NCI-H2227 treated with DMSO at 0.1 percent for 48 hours (cell line): ENCODE results near the gene FADS3.

Experiments
- DNase-seq: peaks from one replicate; lab custom pipeline; 2025; lab: John Stamatoyannopoulos, UW

Gene FADS3

DNA sequence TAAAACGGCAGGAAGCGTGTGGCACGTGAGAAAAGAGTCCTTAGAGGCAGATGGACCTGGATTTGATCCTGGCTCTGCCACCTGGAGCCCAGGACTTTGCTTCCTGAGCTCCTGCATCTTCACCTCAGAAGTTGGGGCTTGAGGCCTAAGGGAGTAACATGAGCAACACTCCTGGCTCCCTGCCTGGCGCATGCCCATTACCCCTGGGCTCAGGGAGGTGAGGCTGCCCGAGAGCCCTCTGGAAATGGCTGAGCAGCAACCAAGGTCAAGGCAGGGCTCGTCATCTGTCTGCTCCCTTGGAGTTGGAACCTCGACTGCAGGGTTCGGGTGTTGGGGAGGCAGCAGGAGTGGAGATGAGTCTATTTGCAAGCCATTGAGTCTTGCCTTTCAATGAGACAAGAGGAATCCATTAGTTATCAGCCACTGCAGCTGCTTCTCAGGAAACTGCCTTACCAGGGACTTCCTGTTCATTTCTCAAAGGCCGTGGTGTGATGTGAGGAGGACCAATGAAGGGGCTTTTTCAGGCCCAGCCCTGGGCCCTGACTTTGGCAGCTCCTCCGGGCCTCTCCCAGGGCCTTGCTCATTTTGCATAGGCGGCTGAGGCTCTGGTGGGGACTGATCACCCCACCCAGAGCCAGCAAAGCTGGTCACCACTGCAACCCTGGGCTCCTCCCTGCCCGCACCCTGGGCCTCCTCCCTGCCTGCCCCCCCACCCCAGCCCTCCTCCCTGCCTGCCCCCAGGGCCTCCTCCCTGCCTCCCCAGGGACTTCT lies 56.9 kb downstream of the FADS3 start:
- no peak for DNase-seq

GRCh38 chr11:61833926-61834277 lies 57.4 kb downstream of the FADS3 start:
- no peak for DNase-seq

DNA sequence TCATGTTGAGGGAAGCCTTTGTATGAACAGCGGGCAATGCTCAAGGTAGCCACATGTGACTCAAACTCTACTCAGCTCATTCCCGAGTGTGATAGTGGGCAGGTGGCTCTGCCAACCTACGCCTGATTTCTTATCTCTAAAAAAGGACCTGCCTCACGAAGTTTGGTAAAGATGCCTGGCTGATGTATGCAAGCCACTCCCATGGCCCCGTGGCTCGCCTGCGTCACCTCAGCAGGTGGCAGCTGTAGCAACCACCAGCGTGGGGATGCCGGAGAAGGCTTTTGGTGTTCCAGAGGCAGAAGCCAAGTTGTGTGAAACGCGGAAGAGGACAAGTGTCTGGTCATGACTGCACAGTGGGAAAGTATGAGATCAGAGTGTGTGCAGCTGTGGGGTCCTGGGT lies 57.9 kb downstream of the FADS3 start:
- no peak for DNase-seq

DNA sequence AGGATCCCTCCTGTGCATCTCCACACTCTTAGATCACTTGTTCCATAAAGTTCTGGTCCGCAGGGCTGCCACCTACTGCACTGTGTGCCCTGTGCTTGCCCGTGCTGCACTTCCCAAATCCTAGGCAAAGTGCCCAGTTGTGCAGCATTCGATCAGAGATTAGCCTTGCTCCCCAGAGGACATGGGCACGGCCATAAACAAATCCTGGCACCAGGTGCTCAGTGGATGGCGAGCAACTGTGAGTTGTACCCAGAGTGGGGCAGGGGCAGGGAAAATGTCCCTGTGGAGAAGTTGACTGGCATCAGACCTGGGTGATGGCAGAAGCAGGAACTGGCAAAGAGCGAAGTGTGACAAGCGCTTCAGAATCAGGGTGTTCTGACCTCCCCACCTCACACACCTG lies 58.6 kb downstream of the FADS3 start:
- no peak for DNase-seq

GRCh38 chr11:61832207-61832606 lies 59.1 kb downstream of the FADS3 start:
- no peak for DNase-seq

DNA sequence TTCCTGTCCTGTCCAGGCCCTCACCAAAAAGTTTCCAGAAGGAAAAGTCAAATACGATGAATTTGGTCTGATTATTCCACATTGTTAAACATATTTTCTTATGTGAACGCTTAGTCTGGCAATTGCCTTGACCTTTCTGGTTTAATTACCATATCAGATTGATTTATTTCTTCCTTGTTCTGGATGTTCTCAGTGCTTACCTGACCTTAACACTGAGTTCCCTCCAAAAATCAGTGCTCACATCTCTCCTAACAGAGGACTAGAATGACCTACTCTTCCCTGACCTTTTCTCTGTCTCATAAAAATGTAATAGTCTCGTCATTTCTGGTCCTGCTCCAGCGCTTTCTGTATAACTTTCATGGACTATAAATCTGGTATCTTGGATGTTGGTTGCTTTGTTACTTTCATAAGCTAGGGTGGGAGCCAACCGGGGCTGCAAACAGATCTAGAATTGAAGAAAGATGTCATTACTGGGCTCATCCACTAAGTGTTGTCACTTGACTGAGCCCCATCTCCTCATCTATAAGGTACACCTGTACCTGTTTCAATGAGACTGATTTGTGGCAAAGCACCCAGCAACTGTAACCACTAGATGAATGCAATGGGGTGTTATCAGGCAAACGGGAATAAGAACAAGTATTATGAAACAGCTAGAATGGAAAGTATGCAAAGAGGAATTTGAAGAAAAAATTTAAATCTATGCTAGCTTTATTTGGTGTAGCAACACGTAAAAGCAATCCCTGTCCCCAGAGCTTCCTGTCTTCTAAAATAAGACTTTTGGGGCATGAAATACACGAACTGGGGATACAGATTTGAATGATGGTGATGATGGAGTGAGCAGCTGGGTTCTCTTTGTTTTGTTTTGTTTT lies 60.9 kb downstream of the FADS3 start:
- no peak for DNase-seq

- no peak for DNase-seq
Observed at GRCh38 chr11:61829806-61830205, 61.5 kb downstream of the FADS3 start.

- peak; percentile 17 for DNase-seq
Observed at GRCh38 chr11:61828629-61829407, 62.5 kb downstream of the FADS3 start.

DNA sequence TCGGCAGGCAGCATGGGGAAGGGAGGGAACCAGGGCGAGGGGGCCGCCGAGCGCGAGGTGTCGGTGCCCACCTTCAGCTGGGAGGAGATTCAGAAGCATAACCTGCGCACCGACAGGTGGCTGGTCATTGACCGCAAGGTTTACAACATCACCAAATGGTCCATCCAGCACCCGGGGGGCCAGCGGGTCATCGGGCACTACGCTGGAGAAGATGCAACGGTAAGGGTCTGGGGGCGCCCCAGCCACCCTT lies 63.0 kb downstream of the FADS3 start:
- no peak for DNase-seq

DNA sequence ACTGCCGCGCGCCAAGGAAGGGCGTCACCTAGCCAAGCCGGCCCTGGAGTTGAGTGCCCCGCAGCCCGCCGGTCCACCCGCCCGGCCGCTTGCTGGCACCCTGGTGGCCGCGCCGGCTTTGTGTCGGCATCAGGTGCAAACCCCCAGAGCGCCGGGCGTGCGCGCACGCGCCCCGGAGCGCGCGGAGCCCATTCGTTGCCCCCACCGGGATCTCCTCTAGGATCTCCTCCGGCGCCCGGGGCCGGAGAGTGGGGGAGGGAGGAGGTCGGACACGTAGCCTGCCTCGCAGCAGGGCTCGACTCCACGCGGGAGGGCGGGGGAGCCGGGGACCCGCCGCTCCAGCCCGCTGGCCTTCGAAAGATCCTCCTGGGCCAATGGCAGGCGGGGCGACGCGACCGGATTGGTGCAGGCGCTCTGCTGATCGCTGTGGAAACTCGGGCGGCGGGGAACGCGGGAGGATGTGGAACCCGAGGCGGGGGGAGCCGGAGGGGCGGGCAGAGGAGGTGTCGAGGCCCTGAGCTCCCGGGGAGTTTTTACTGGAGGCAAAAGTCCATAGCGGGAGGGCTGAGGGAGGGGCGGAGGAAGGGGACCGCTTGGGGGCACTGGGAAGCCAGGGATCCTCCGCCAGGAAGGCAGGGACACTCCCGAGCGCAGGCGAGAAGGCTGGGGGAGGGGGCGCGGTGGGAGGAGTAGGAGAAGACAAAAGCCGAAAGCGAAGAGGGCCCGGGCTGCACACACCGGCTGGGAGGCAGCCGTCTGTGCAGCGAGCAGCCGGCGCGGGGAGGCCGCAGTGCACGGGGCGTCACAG lies 63.6 kb downstream of the FADS3 start, which contains the start of gene FADS2:
FADS2 (plus strand) TSS at position 730 of the 808 bp plus-strand sequence. CDS start 91 bp downstream, outside the sequence.
- peak; percentile 94 for DNase-seq

DNA sequence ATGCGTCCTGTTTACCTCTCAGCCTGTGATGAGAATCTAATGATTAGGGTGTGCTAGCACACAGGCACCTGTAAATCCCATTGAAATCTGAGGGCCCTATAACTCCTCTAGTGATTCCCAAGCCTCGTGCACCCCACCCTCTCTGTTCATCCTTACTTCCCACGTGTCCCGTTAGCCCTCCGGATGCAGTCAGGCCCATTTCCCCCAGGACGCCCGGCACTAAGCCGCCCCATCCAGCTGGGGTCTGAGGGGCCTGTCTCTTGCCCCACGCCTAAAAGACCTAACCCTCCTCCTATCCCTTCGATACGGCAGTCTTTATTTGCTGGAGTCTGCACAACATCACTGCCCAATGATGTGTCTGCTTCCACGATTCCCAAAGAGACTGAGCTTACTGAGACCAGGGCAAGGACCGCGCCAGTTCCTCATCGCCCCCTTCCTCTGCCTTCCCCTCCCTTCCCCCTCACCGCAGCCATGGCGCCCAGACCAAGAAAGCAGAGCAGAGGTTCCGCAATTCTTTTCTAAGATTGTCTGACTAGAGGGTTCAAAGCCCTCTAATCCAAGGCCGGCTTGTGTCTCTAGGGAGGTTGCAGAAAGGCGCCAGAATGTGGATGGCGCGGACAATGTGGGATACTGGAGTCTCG lies 64.3 kb downstream of the FADS3 start:
- DNase-seq = peak; percentile 74
